ENCODE measurements around the gene TP53.
A peak's percentile ranks its signal among the peaks of the same experiment; 100 is the strongest.
"Not testable (repeated sequence)": the region's sequence is repeated elsewhere in the genome, so short reads cannot be mapped to it uniquely, and the experiment has no call there.

Gene TP53

GRCh38 chr17:7629939-7630571, 57.2 kb downstream of the TP53 start, which contains the start of gene SHBG:
TSS of gene SHBG (plus strand) at chr17:7630135. CDS start at chr17:7630173, 38 bp downstream.
- no peak for DNase-seq

GRCh38 chr17:7627250-7628121, 59.8 kb downstream of the TP53 start, which contains the start of gene SAT2:
TSS of gene SAT2 (minus strand) at chr17:7627821. CDS start at chr17:7627635, 186 bp downstream.
- DNase-seq = peak; percentile 85

GRCh38 chr17:7626956-7627249, 60.4 kb downstream of the TP53 start:
- no peak for DNase-seq

- DNase-seq = no peak
Measured at GRCh38 chr17:7626307-7626706, 61.0 kb downstream of the TP53 start.

- not testable (repeated sequence) for DNase-seq
Measured at GRCh38 chr17:7625749-7626148, 61.5 kb downstream of the TP53 start.

- DNase-seq = no peak
Measured at GRCh38 chr17:7623661-7624060, 63.6 kb downstream of the TP53 start.

- DNase-seq = no peak
Measured at GRCh38 chr17:7620835-7621234, 66.5 kb downstream of the TP53 start.

GRCh38 chr17:7618608-7619007, 68.7 kb downstream of the TP53 start:
- no peak for DNase-seq

Data from effector CD8-positive, alpha-beta T cell (primary cell).